H1 (cell line): ENCODE data around the gene KNDC1.

ENCODE experiments used
- JUN ChIP-seq: IDR thresholded peaks from 2 replicates; pipeline ENCODE4 v1.6.1; 2011; ENCODE audit warnings: low read depth, mild to moderate bottlenecking, improper control_type of control experiment, low read length
- POLR2A ChIP-seq, 2 experiments: IDR thresholded peaks; 1 replicate in 1 of 2; 2 replicates in 1 of 2; pipeline ENCODE4 v1.6.1; 2011; ENCODE audit warnings: low read depth in 2 of 2, low read length in 2 of 2, mild to moderate bottlenecking in 2 of 2; ENCODE audit errors: control extremely low read depth in 1 of 2
- POLR2AphosphoS5 ChIP-seq: IDR thresholded peaks from 2 replicates; pipeline ENCODE4 v1.6.1; 2011; ENCODE audit warnings: low read depth, low read length
- TF ChIP-seq, protein P1 (sequence below): IDR thresholded peaks from 2 replicates; pipeline ENCODE4 v1.6.1; 2012; ENCODE audit warnings: low read length, inconsistent platforms
- TF ChIP-seq, protein P2 (sequence below), 3 experiments: IDR thresholded peaks; 1 replicate in 2 of 3; 2 replicates in 1 of 3; pipeline versions ENCODE4 v1.5.1 to v1.6.1; 2011; ENCODE audit warnings: low read length in 3 of 3, mild to moderate bottlenecking in 3 of 3, inconsistent platforms in 2 of 3, low read depth in 1 of 3, moderate library complexity in 1 of 3; ENCODE audit not compliant: insufficient read depth in 1 of 3; ENCODE audit errors: control extremely low read depth in 1 of 3
- TF ChIP-seq, protein P3 (sequence below): IDR thresholded peaks from 2 replicates; pipeline ENCODE4 v1.6.1; 2011; ENCODE audit warnings: low read length, improper control_type of control experiment

DNA sequence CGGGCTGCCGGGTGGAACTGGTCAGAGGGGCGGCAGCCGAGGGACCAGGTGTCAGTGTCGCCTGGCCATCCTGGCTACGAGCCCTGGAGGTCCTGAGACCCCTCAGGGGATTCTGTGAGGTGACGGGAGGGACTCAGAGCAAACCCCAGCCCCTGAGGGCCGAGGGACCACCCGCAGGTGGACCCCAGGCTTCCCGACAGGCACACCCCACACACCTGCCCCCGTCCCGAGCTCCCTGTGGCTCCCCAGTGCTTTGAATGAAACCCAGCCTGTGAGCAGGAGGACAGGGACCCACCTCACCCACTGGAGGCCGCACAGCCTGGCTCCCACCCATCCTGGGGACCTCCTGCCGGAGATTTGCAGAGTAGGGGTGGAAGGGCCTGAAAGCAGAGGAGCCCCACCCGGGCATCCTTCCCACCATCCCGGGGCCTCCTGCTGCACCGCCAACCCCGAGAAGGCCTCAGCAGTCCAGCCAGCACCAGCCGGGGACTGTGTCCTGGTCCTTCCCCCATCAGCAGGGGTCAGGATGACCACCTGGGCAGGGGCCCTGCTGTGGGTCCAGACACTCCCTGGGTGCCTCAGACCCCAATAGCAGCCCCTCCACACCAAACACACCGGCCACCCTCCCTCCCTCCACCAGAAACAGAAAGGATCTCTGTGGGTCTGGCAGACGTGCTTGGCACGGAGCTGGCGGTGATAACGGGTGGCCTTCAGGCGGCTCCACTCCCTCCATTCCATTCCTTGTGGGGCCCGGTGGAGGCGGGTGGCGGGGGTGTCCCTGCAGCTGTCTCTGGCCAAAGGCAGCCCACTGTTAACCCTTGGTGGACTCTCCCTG lies 91.6 kb downstream of the KNDC1 start:
- no peak for TF ChIP-seq JUN
- no peak for TF ChIP-seq POLR2AphosphoS5
- TF ChIP-seq, protein P1, sequence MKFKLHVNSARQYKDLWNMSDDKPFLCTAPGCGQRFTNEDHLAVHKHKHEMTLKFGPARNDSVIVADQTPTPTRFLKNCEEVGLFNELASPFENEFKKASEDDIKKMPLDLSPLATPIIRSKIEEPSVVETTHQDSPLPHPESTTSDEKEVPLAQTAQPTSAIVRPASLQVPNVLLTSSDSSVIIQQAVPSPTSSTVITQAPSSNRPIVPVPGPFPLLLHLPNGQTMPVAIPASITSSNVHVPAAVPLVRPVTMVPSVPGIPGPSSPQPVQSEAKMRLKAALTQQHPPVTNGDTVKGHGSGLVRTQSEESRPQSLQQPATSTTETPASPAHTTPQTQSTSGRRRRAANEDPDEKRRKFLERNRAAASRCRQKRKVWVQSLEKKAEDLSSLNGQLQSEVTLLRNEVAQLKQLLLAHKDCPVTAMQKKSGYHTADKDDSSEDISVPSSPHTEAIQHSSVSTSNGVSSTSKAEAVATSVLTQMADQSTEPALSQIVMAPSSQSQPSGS: no peak
- TF ChIP-seq, protein P2, sequence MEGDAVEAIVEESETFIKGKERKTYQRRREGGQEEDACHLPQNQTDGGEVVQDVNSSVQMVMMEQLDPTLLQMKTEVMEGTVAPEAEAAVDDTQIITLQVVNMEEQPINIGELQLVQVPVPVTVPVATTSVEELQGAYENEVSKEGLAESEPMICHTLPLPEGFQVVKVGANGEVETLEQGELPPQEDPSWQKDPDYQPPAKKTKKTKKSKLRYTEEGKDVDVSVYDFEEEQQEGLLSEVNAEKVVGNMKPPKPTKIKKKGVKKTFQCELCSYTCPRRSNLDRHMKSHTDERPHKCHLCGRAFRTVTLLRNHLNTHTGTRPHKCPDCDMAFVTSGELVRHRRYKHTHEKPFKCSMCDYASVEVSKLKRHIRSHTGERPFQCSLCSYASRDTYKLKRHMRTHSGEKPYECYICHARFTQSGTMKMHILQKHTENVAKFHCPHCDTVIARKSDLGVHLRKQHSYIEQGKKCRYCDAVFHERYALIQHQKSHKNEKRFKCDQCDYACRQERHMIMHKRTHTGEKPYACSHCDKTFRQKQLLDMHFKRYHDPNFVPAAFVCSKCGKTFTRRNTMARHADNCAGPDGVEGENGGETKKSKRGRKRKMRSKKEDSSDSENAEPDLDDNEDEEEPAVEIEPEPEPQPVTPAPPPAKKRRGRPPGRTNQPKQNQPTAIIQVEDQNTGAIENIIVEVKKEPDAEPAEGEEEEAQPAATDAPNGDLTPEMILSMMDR (IDR thresholded peaks at IDR 0.05; ENCODE audit: control extremely low read depth in 1 of 3, insufficient read depth in 1 of 3, low read depth in 1 of 3, low read length in 3 of 3): no peak
- TF ChIP-seq, protein P3, sequence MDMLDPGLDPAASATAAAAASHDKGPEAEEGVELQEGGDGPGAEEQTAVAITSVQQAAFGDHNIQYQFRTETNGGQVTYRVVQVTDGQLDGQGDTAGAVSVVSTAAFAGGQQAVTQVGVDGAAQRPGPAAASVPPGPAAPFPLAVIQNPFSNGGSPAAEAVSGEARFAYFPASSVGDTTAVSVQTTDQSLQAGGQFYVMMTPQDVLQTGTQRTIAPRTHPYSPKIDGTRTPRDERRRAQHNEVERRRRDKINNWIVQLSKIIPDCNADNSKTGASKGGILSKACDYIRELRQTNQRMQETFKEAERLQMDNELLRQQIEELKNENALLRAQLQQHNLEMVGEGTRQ: no peak
- TF ChIP-seq POLR2A (IDR thresholded peaks at IDR 0.05; ENCODE audit: control extremely low read depth in 1 of 2, low read depth in 2 of 2, low read length in 2 of 2): no peak
